ENCODE measurements around the gene ATP9A. TPM values are rescaled to one million over a fixed set of nuclear protein-coding genes. Genes with fewer than 3 reads are reported as not detected.

The ATP9A gene
- total and polyA plus RNA-seq, 3 donors from 2014 or later: 46.4 to 128 (median 89.3) TPM

- intact Hi-C loops (cut with DNase I; ENCODE audit: low total_unique reads): no loop called here
- TF ChIP-seq POLR2A (IDR thresholded peaks at IDR 0.05) (no peak), CTCF (IDR thresholded peaks at IDR 0.05) (no peak)
Observed at GRCh38 chr20:51803148-51803854, 35.1 kb upstream of the ATP9A start.

GRCh38 chr20:51802170-51802751 lies 34.1 kb upstream of the ATP9A start, which contains the start of gene SALL4:
Gene SALL4 (minus strand): TSS chr20:51802521. CDS start chr20:51802408, 113 bp downstream.
- Histone ChIP-seq H3K27me3 (no peaks in the 10 kb centered on the region), H3K4me1 (peaks cover 6% of the 10 kb centered on the region), H3K4me3 (peak within 1 kb of the TSS; percentile 43 to 72), H3K27ac (peak within 1 kb of the TSS; percentile 1 to 27), H3K9me3 (no peaks in the 10 kb centered on the region), H3K36me3 (ENCODE audit: low read depth, missing control alignments) (no peaks in the 10 kb centered on the region)
- DNase-seq: peak; percentile 77
- intact Hi-C loops (cut with DNase I; ENCODE audit: low total_unique reads): no loop called here
- no peak for TF ChIP-seq CTCF (IDR thresholded peaks at IDR 0.05)
- no peak for TF ChIP-seq POLR2A (IDR thresholded peaks at IDR 0.05)
- WGBS, 2 donors: 18 to 26% methylated on average over 14 to 38 of the region's 44 CpGs

More at GRCh38 chr20:51803148-51803854, 35.1 kb upstream of the ATP9A start:
- Histone ChIP-seq H3K4me3 (no peak overlapping the region), H3K27me3 (no peaks in the 10 kb centered on the region), H3K36me3 (ENCODE audit: low read depth, missing control alignments) (no peaks in the 10 kb centered on the region), H3K4me1 (peaks cover 6% of the 10 kb centered on the region), H3K27ac (no peak overlapping the region), H3K9me3 (no peaks in the 10 kb centered on the region)
- no peak for DNase-seq
- 87 to 92% methylated on average over 4 of the region's 4 CpGs for WGBS, 2 donors

GRCh38 chr20:51801823-51802123 lies 33.6 kb upstream of the ATP9A start:
- Histone ChIP-seq H3K36me3 (ENCODE audit: low read depth, missing control alignments) (no peaks in the 10 kb centered on the region), H3K27ac (peak overlapping the region in 1 of 2 donors; percentile 27), H3K4me3 (peak overlapping the region; percentile 43 to 72), H3K9me3 (no peaks in the 10 kb centered on the region), H3K27me3 (no peaks in the 10 kb centered on the region), H3K4me1 (peaks cover 6% of the 10 kb centered on the region)
- 4 to 6% methylated on average over 8 of the region's 8 CpGs for WGBS, 2 donors
- no peak for DNase-seq
- TF ChIP-seq CTCF (IDR thresholded peaks at IDR 0.05) (no peak), POLR2A (IDR thresholded peaks at IDR 0.05) (no peak)
- intact Hi-C loops (cut with DNase I; ENCODE audit: low total_unique reads): no loop called here

GRCh38 chr20:51801122-51801822 lies 33.1 kb upstream of the ATP9A start:
- DNase-seq: peak; percentile 51
- 0 to 1% methylated on average over 29 to 58 of the region's 59 CpGs for WGBS, 2 donors
- Histone ChIP-seq H3K4me1 (peaks cover 6% of the 10 kb centered on the region), H3K9me3 (no peaks in the 10 kb centered on the region), H3K36me3 (ENCODE audit: low read depth, missing control alignments) (no peaks in the 10 kb centered on the region), H3K27me3 (no peaks in the 10 kb centered on the region), H3K27ac (peak overlapping the region; percentile 1 to 27), H3K4me3 (peak overlapping the region; percentile 43 to 72)
- TF ChIP-seq POLR2A (IDR thresholded peaks at IDR 0.05) (no peak), CTCF (IDR thresholded peaks at IDR 0.05) (no peak)
- intact Hi-C loops (cut with DNase I; ENCODE audit: low total_unique reads): no loop called here

All from testis (tissue), 3 donors.